Naive thymus-derived CD4-positive, alpha-beta T cell (primary cell): ENCODE results near the gene RETREG2. TPM values are rescaled to one million over a fixed set of nuclear protein-coding genes. Genes with fewer than 3 reads are reported as not detected.

ENCODE experiments used
- ATAC-seq: fragments of 150-1000 bp; cut with Tn5 transposase; 2 replicates; pipeline ENCODE4 v1.10.0; 2021; ENCODE audit warnings: mild to moderate bottlenecking, moderate library complexity
- CTCF ChIA-PET: fragments of 350-600 bp; sonication (Branson Sonifier 250); formaldehyde crosslinking; loops from one replicate; lab custom pipeline; 2021; ENCODE audit warnings: antibody characterized with exemption; lab: Charles Lee
- POLR2A ChIA-PET: fragments of 350-600 bp; sonication (Branson Sonifier 250); formaldehyde crosslinking; loops from one replicate; lab custom pipeline; 2021; ENCODE audit warnings: antibody characterized with exemption, inconsistent platforms; lab: Charles Lee
- DNase-seq, 9 donors: peaks; one replicate each; pipeline versions ENCODE4 v3.0.0 to v3.0.0-alpha.2; 2020 to 2022; ENCODE audit warnings: mixed read lengths in 1 of 9
- H3K27ac ChIP-seq: one replicate; pipeline ENCODE4 v1.7.0; 2013; ENCODE audit warnings: mild to moderate bottlenecking, low read depth, low read length, moderate library complexity
- H3K27me3 ChIP-seq, 2 donors: one replicate each; pipeline ENCODE4 v1.7.0; 2013; ENCODE audit warnings: low read length in 2 of 2, mild to moderate bottlenecking in 2 of 2, moderate library complexity in 2 of 2; ENCODE audit not compliant: control insufficient read depth in 2 of 2, insufficient read depth in 2 of 2
- H3K36me3 ChIP-seq, 3 experiments: 1 replicate in 2 of 3; 2 replicates in 1 of 3; pipeline ENCODE4 v1.7.0; 2013; ENCODE audit warnings: low read length in 3 of 3, mild to moderate bottlenecking in 3 of 3, moderate library complexity in 1 of 3; ENCODE audit not compliant: insufficient read depth in 3 of 3, control insufficient read depth in 2 of 3
- H3K4me1 ChIP-seq, 2 donors: one replicate each; pipeline ENCODE4 v1.7.0; 2013; ENCODE audit warnings: low read length in 2 of 2, mild to moderate bottlenecking in 2 of 2, moderate library complexity in 1 of 2; ENCODE audit not compliant: control insufficient read depth in 2 of 2, insufficient read depth in 2 of 2
- H3K4me3 ChIP-seq: 2 replicates; pipeline ENCODE4 v1.7.0; 2013; ENCODE audit warnings: mild to moderate bottlenecking, low read length
- H3K9me3 ChIP-seq, 3 experiments: 1 replicate in 2 of 3; 2 replicates in 1 of 3; pipeline ENCODE4 v1.7.0; 2013; ENCODE audit warnings: low read length in 3 of 3; ENCODE audit not compliant: control insufficient read depth in 2 of 3
- H3K27ac Mint-ChIP-seq, 9 donors: one replicate each; pipeline ENCODE4 v1.8.0; 2020 to 2022; ENCODE audit warnings: mixed read lengths in 9 of 9, mild to moderate bottlenecking in 8 of 9, moderate library complexity in 5 of 9, inconsistent platforms in 2 of 9
- H3K27me3 Mint-ChIP-seq, 5 donors: one replicate each; pipeline ENCODE4 v1.8.0; 2021 to 2022; ENCODE audit warnings: mixed read lengths in 5 of 5, mild to moderate bottlenecking in 1 of 5
- H3K36me3 Mint-ChIP-seq, 5 donors: one replicate each; pipeline ENCODE4 v1.8.0; 2020 to 2022; ENCODE audit warnings: mixed read lengths in 5 of 5, mild to moderate bottlenecking in 3 of 5, inconsistent platforms in 1 of 5
- H3K4me1 Mint-ChIP-seq, 7 donors: one replicate each; pipeline ENCODE4 v1.8.0; 2020 to 2022; ENCODE audit warnings: mixed read lengths in 7 of 7, mild to moderate bottlenecking in 3 of 7, inconsistent platforms in 1 of 7
- H3K4me3 Mint-ChIP-seq, 10 donors: one replicate each; pipeline ENCODE4 v1.8.0; 2020 to 2022; ENCODE audit warnings: mild to moderate bottlenecking in 10 of 10, mixed read lengths in 10 of 10, moderate library complexity in 6 of 10, inconsistent platforms in 2 of 10
- H3K9me3 Mint-ChIP-seq, 11 donors: one replicate each; pipeline ENCODE4 v1.8.0; 2020 to 2022; ENCODE audit warnings: mixed read lengths in 11 of 11, mild to moderate bottlenecking in 4 of 11, inconsistent platforms in 1 of 11, moderate library complexity in 1 of 11
- intact Hi-C, 2 donors: fragments of 100-400 bp; cut with micrococcal nuclease; formaldehyde crosslinking; loops; one replicate each; pipeline ENCODE4 v1.15.1; 2023
- polyA plus RNA-seq, 2 donors: library from polyadenylated mRNA; unstranded; fragments of 300-500 nt; fragmentation: Illumina TruSeq; gene quantifications; one replicate each; pipeline ENCODE4 v1.2.3, GENCODE V29; 2021
- total RNA-seq, 6 experiments: library from RNA in 5 of 6; stranded (reverse) in 5 of 6; gene quantifications; 1 replicate in 5 of 6; 2 replicates in 1 of 6; pipeline ENCODE4 v1.2.3 and lab custom pipeline; 2021 to 2026

RETREG2 gene
- total and polyA plus RNA-seq, 7 experiments from 2014 or later, result 58.5 to 124 (median 83.9) TPM

DNA sequence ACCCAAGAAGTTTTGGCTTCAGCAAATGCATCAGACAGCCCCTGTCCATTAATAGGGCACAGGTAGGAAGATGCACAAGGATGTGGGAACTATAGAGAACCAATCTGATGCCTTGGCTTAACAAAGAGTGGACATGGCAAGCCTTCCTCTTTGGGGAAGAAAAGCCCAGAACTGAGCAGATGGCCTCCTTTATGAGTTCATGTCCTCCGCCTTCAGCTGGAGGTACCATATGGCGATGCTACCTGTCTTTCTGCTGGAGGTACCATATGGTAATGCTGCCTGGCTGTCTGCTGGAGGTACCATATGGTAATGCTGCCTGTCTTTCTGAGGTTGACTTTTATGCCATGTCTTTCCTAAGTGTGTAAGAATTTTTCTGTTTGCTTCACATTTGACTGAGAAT, 6.0 kb downstream of the RETREG2 start:
- DNase-seq, result peak in 1 of 9 donors; percentile 12
- Histone ChIP-seq H3K36me3 (peaks cover 24 to 58% (median 35%) of the 10 kb centered on the region in 3 experiments), H3K4me1 (peaks cover 14 to 21% of the 10 kb centered on the region in 2 donors), H3K27ac (peak overlapping the region; percentile 8), H3K27me3 (no peaks in the 10 kb centered on the region), H3K4me3 (no peak overlapping the region), H3K9me3 (no peaks in the 10 kb centered on the region)
- Mint-ChIP-seq H3K36me3 (peaks cover 0 to 38% (median 12%) of the 10 kb centered on the region in 5 donors), H3K27me3 (no peaks in the 10 kb centered on the region), H3K4me1 (peaks cover 30 to 51% (median 46%) of the 10 kb centered on the region in 7 donors), H3K4me3 (no peak overlapping the region), H3K9me3 (no peaks in the 10 kb centered on the region), H3K27ac (peak overlapping the region in 6 of 9 donors; percentile 2 to 67 (median 22))
- ChIA-PET POLR2A (interaction anchor here (0.8 to 5.4 kb wide), 3 partner anchors 14 to 22 kb away, joined by 4 to 47 read pairs (median 4); partner anchors contain the start of gene ZFAND2B), CTCF (interaction anchor here (2.2 kb wide), 1 partner anchor 12 kb away, joined by 6 read pairs; no protein-coding TSS in a partner anchor)
- ATAC-seq, result no peak
- intact Hi-C loops, result no loop called here

DNA sequence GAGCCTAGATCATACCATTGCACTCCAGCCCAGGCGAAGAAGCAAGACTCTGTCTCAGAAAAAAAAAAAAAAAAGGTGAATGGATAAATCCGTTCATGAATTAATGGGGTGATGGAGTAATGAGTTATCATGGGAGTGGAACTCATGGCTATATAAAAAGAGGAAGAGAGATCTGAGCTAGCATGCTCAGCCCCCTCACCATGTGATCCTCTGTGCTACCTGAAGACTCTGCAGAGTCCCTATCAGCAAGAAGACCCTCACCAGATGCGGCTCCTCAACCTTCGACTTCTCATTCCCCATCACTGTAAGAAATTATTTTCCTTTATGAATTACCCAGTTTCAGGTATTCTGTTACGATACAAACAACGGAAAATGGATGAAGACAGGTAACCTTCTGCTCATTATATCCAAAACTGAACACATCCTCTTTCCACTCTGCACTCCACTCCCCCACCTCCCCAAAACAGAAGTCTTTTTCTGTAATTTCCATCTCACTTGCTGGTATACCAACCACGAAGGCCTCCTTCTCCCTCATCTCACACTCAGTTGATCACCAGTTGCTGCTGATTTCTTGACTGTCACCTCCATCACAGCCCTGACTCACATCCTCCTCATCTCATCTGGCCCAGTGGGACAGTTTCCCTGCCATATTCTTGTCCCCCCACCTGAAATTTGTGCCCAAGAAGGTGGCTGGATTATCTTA, 8.8 kb downstream of the RETREG2 start:
- H3K4me1 ChIP-seq, result peaks cover 3 to 9% of the 10 kb centered on the region in 2 donors
- H3K27me3 ChIP-seq, result no peaks in the 10 kb centered on the region
- Mint-ChIP-seq H3K27me3 (no peaks in the 10 kb centered on the region), H3K4me3 (no peak overlapping the region), H3K9me3 (no peaks in the 10 kb centered on the region), H3K27ac (peak overlapping the region in 6 of 9 donors; percentile 5 to 46 (median 24)), H3K4me1 (peaks cover 9 to 23% (median 19%) of the 10 kb centered on the region in 7 donors), H3K36me3 (peaks cover 0 to 21% (median 9%) of the 10 kb centered on the region in 5 donors)
- peaks cover 11 to 33% (median 25%) of the 10 kb centered on the region in 3 experiments for H3K36me3 ChIP-seq
- ATAC-seq, result no peak
- ChIA-PET POLR2A (interaction anchor here (1.1 kb wide), 1 partner anchor 10 kb away, joined by 4 read pairs; the partner anchor contains the start of gene CNPPD1), CTCF (no interaction called here)
- no peak overlapping the region for H3K27ac ChIP-seq
- no peak overlapping the region for H3K4me3 ChIP-seq
- no peaks in the 10 kb centered on the region for H3K9me3 ChIP-seq
- DNase-seq, result peak in 1 of 9 donors; percentile 19
- intact Hi-C loops, result no loop called here

DNA sequence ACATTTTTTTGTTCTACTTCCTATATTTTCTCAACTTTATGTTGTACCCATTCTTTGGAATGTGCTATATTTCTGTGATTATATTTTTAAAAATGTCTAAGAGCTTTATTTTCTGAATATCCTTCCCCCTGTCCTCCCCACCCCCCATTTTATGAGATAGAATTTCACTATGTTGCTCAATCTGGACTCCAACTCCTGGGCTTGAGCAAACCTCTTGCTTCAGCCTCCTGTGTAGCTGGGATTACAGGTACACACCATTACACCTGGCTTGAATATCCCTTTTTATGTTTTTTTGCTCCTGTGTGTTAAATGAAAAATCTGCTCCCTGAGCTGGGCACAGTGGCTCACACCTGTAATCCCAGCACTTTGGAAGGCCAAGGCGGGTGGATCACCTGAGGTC, 19.3 kb downstream of the RETREG2 start:
- Mint-ChIP-seq H3K4me1 (peaks cover 6 to 22% (median 12%) of the 10 kb centered on the region in 7 donors), H3K27me3 (peaks cover 0 to 12% (median 10%) of the 10 kb centered on the region in 5 donors), H3K9me3 (peaks cover 0 to 3% (median 0%) of the 10 kb centered on the region in 11 donors), H3K4me3 (no peak overlapping the region), H3K36me3 (peaks cover 0 to 2% (median 0%) of the 10 kb centered on the region in 5 donors), H3K27ac (peak overlapping the region in 1 of 9 donors; percentile 45)
- POLR2A ChIA-PET, result interaction anchor here (1.2 to 6.8 kb wide), 4 partner anchors 9 to 21 kb away, joined by 4 to 35 read pairs (median 6); partner anchors contain the start of genes CNPPD1 and ZFAND2B
- H3K27me3 ChIP-seq, result no peaks in the 10 kb centered on the region
- no peak overlapping the region for H3K4me3 ChIP-seq
- DNase-seq, result no peak
- CTCF ChIA-PET, result interaction anchor here (0.6 kb wide), 1 partner anchor 16 kb away, joined by 3 read pairs; no protein-coding TSS in a partner anchor
- H3K4me1 ChIP-seq, result peaks cover 4 to 9% of the 10 kb centered on the region in 2 donors
- H3K36me3 ChIP-seq, result no peaks in the 10 kb centered on the region
- H3K27ac ChIP-seq, result no peak overlapping the region
- intact Hi-C loops, result no loop called here
- H3K9me3 ChIP-seq, result no peaks in the 10 kb centered on the region
- ATAC-seq, result no peak

DNA sequence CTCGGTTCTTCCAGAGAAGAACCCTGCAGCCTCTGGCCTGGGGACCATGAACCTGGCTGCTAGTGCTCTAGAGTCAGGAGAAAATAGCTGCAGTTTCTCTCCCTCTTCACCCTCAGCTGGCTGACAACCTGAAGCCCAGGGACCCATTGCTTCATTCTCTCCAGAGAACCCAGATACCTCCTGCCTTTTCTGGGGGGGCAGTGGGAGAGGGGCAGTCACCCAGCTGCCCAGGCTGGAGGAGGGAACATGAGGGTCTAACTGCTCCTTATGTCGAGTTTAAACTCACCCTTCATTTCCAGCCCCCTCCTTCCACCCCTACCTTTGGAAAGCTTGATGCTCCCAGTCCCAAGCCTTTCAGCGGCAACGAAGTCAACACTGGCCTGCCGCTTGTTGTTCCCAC, 20.9 kb downstream of the RETREG2 start:
- Mint-ChIP-seq H3K4me3 (peak overlapping the region in 8 of 10 donors; percentile 1 to 91 (median 8)), H3K27ac (peak overlapping the region in 1 of 9 donors; percentile 10), H3K27me3 (peaks cover 0 to 12% (median 10%) of the 10 kb centered on the region in 5 donors), H3K36me3 (peaks cover 0 to 2% (median 0%) of the 10 kb centered on the region in 5 donors), H3K4me1 (peaks cover 6 to 22% (median 12%) of the 10 kb centered on the region in 7 donors), H3K9me3 (peaks cover 0 to 3% (median 0%) of the 10 kb centered on the region in 11 donors)
- DNase-seq (peak in 1 of 9 donors; percentile 19), ATAC-seq (no peak)
- CTCF ChIA-PET, result no interaction called here
- POLR2A ChIA-PET, result interaction anchor here (0.8 to 17.4 kb wide), 4 partner anchors 12 to 80 kb away, joined by 3 to 343 read pairs (median 7); partner anchors contain the start of genes CNPPD1, DNAJB2 and SLC23A3
- Histone ChIP-seq H3K9me3 (no peaks in the 10 kb centered on the region), H3K4me1 (peaks cover 4 to 9% of the 10 kb centered on the region in 2 donors), H3K27me3 (no peaks in the 10 kb centered on the region), H3K4me3 (no peak overlapping the region), H3K27ac (no peak overlapping the region), H3K36me3 (no peaks in the 10 kb centered on the region)
- intact Hi-C loops, result no loop called here

DNA sequence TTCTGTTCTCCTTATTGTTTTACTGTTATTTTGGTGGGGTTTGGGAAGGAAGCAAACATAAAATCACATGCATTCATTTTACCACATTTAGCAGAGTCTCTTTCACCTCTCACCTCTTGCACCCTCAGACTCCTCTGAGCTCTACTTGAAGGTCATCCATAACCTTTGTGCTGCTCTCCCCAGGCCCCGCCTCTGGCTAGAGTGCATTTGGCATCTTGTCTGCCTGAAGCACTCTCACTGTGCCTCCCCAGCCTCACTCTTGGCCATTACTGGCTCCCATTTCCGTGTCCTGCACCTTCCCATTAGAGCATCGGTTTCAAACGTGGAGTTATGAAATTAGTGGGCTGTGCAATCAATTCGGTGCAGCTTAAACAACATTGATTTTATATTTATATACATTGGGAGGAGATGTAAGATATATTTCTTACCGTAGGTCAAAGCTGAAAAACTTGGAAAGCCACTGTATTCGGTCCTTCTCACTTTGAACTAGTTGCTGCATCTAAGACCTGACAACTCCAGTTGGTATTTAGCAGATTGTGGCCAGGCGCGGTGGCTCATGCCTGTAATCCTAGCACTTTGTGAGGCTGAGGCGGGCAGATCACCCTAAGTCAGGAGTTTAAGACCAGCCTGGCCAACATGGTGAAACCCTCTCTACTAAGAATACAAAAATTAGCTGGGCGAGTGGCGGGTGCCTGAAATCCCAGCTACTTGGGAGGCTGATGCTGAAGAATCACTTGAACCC, 21.6 kb downstream of the RETREG2 start:
- H3K4me1 ChIP-seq, result peaks cover 4 to 9% of the 10 kb centered on the region in 2 donors
- Mint-ChIP-seq H3K4me1 (peaks cover 6 to 22% (median 12%) of the 10 kb centered on the region in 7 donors), H3K27ac (peak overlapping the region in 2 of 9 donors; percentile 9 to 10), H3K9me3 (peaks cover 0 to 3% (median 0%) of the 10 kb centered on the region in 11 donors), H3K36me3 (peaks cover 0 to 4% (median 0%) of the 10 kb centered on the region in 5 donors), H3K27me3 (peaks cover 0 to 12% (median 10%) of the 10 kb centered on the region in 5 donors), H3K4me3 (peak overlapping the region in 8 of 10 donors; percentile 1 to 91 (median 12))
- POLR2A ChIA-PET, result interaction anchor here (0.8 to 17.4 kb wide), 6 partner anchors 12 to 79 kb away, joined by 3 to 343 read pairs (median 4); partner anchors contain the start of genes CNPPD1, DNAJB2 and SLC23A3
- no peak for ATAC-seq
- CTCF ChIA-PET, result no interaction called here
- peak in 1 of 9 donors; percentile 13 for DNase-seq
- no peaks in the 10 kb centered on the region for H3K36me3 ChIP-seq
- H3K27me3 ChIP-seq, result no peaks in the 10 kb centered on the region
- no peak overlapping the region for H3K27ac ChIP-seq
- intact Hi-C loops, result no loop called here
- H3K4me3 ChIP-seq, result no peak overlapping the region
- no peaks in the 10 kb centered on the region for H3K9me3 ChIP-seq
